Effector memory CD4-positive, alpha-beta T cell (primary cell): ENCODE results near the gene DCP2.
A peak's percentile ranks its signal among the peaks of the same experiment; 100 is the strongest.

ENCODE experiments used
- DNase-seq, 3 donors: peaks; one replicate each; pipeline ENCODE4 v3.0.0-alpha.2; 2020
- H3K27ac ChIP-seq: 2 replicates; pipeline ENCODE4 v1.7.0; 2013; ENCODE audit warnings: mild to moderate bottlenecking, low read length, moderate library complexity; ENCODE audit not compliant: insufficient read depth, poor library complexity, severe bottlenecking
- H3K27me3 ChIP-seq: replicated peaks from 2 replicates; pipeline ENCODE4 v1.7.0; 2013; ENCODE audit warnings: mild to moderate bottlenecking, low read length; ENCODE audit not compliant: insufficient read depth, control insufficient read depth, poor library complexity, severe bottlenecking
- H3K36me3 ChIP-seq: 2 replicates; pipeline ENCODE4 v1.7.0; 2013; ENCODE audit warnings: mild to moderate bottlenecking, low read length, moderate library complexity; ENCODE audit not compliant: control insufficient read depth, insufficient read depth
- H3K4me1 ChIP-seq: 2 replicates; pipeline ENCODE4 v1.7.0; 2013; ENCODE audit warnings: low read length, mild to moderate bottlenecking; ENCODE audit not compliant: control insufficient read depth, insufficient read depth, poor library complexity, severe bottlenecking
- H3K4me3 ChIP-seq: 2 replicates; pipeline ENCODE4 v1.7.0; 2013; ENCODE audit warnings: low read length, low read depth, mild to moderate bottlenecking; ENCODE audit not compliant: insufficient read depth, poor library complexity, severe bottlenecking
- H3K9me3 ChIP-seq: 2 replicates; pipeline ENCODE4 v1.7.0; 2013; ENCODE audit warnings: mild to moderate bottlenecking, low read length, moderate library complexity; ENCODE audit not compliant: control insufficient read depth

DCP2 gene

GRCh38 chr5:113017881-113018635 is 41.5 kb downstream of the DCP2 start:
- Histone ChIP-seq H3K9me3 (no peaks in the 10 kb centered on the region), H3K27ac (no peak overlapping the region), H3K27me3 (no peaks in the 10 kb centered on the region), H3K4me3 (no peak overlapping the region), H3K36me3 (peaks cover 11% of the 10 kb centered on the region), H3K4me1 (peaks cover 40% of the 10 kb centered on the region)
- DNase-seq: no peak

GRCh38 chr5:113020461-113021273 is 44.1 kb downstream of the DCP2 start:
- H3K36me3 ChIP-seq: no peaks in the 10 kb centered on the region
- H3K9me3 ChIP-seq: no peaks in the 10 kb centered on the region
- H3K27ac ChIP-seq: peak overlapping the region; percentile 24
- H3K4me3 ChIP-seq: no peak overlapping the region
- no peaks in the 10 kb centered on the region for H3K27me3 ChIP-seq
- H3K4me1 ChIP-seq: peaks cover 49% of the 10 kb centered on the region
- no peak for DNase-seq

GRCh38 chr5:113022661-113023060 is 46.1 kb downstream of the DCP2 start:
- DNase-seq: no peak
- H3K4me3 ChIP-seq: no peak overlapping the region
- peaks cover 12% of the 10 kb centered on the region for H3K36me3 ChIP-seq
- peak overlapping the region; percentile 51 for H3K27ac ChIP-seq
- no peaks in the 10 kb centered on the region for H3K27me3 ChIP-seq
- H3K9me3 ChIP-seq: no peaks in the 10 kb centered on the region
- peaks cover 49% of the 10 kb centered on the region for H3K4me1 ChIP-seq

GRCh38 chr5:113024076-113024697 is 47.6 kb downstream of the DCP2 start:
- H3K4me3 ChIP-seq: no peak overlapping the region
- H3K27me3 ChIP-seq: no peaks in the 10 kb centered on the region
- H3K27ac ChIP-seq: no peak overlapping the region
- peaks cover 17% of the 10 kb centered on the region for H3K36me3 ChIP-seq
- no peak for DNase-seq
- H3K4me1 ChIP-seq: peaks cover 35% of the 10 kb centered on the region
- no peaks in the 10 kb centered on the region for H3K9me3 ChIP-seq

GRCh38 chr5:113025596-113025995 is 49.0 kb downstream of the DCP2 start:
- H3K36me3 ChIP-seq: peaks cover 17% of the 10 kb centered on the region
- no peaks in the 10 kb centered on the region for H3K27me3 ChIP-seq
- DNase-seq: no peak
- no peaks in the 10 kb centered on the region for H3K9me3 ChIP-seq
- H3K4me3 ChIP-seq: no peak overlapping the region
- H3K4me1 ChIP-seq: peaks cover 31% of the 10 kb centered on the region
- no peak overlapping the region for H3K27ac ChIP-seq

- Histone ChIP-seq H3K36me3 (peaks cover 17% of the 10 kb centered on the region), H3K27ac (no peak overlapping the region), H3K9me3 (no peaks in the 10 kb centered on the region), H3K27me3 (no peaks in the 10 kb centered on the region), H3K4me3 (no peak overlapping the region), H3K4me1 (peaks cover 27% of the 10 kb centered on the region)
- no peak for DNase-seq
Measured at GRCh38 chr5:113026211-113026610, 49.6 kb downstream of the DCP2 start.

- H3K4me3 ChIP-seq: no peak overlapping the region
- H3K36me3 ChIP-seq: peaks cover 17% of the 10 kb centered on the region
- no peak overlapping the region for H3K27ac ChIP-seq
- H3K9me3 ChIP-seq: no peaks in the 10 kb centered on the region
- peaks cover 19% of the 10 kb centered on the region for H3K4me1 ChIP-seq
- no peaks in the 10 kb centered on the region for H3K27me3 ChIP-seq
- DNase-seq: no peak
Measured at GRCh38 chr5:113027015-113027414, 50.4 kb downstream of the DCP2 start.

GRCh38 chr5:113027431-113027830 is 50.8 kb downstream of the DCP2 start:
- H3K9me3 ChIP-seq: no peaks in the 10 kb centered on the region
- no peak for DNase-seq

GRCh38 chr5:113029614-113030013 is 53.0 kb downstream of the DCP2 start:
- no peak for DNase-seq
- Histone ChIP-seq H3K9me3 (no peaks in the 10 kb centered on the region), H3K27ac (no peak overlapping the region), H3K36me3 (peaks cover 17% of the 10 kb centered on the region), H3K27me3 (no peaks in the 10 kb centered on the region), H3K4me3 (no peak overlapping the region), H3K4me1 (no peaks in the 10 kb centered on the region)

More at GRCh38 chr5:113027431-113027830, 50.8 kb downstream of the DCP2 start:
- H3K27ac ChIP-seq: no peak overlapping the region
- no peaks in the 10 kb centered on the region for H3K27me3 ChIP-seq
- H3K36me3 ChIP-seq: peaks cover 17% of the 10 kb centered on the region
- peaks cover 15% of the 10 kb centered on the region for H3K4me1 ChIP-seq
- H3K4me3 ChIP-seq: no peak overlapping the region

- H3K9me3 ChIP-seq: no peaks in the 10 kb centered on the region
- H3K27ac ChIP-seq: no peak overlapping the region
- peaks cover 17% of the 10 kb centered on the region for H3K36me3 ChIP-seq
- no peaks in the 10 kb centered on the region for H3K27me3 ChIP-seq
- H3K4me1 ChIP-seq: no peaks in the 10 kb centered on the region
- DNase-seq: no peak
- H3K4me3 ChIP-seq: no peak overlapping the region
Measured at GRCh38 chr5:113031104-113031503, 54.5 kb downstream of the DCP2 start.
